BE2C (cell line): ENCODE measurements around the gene DTX3L.

Source experiments
- DNase-seq: peaks from one replicate; pipeline ENCODE4 v3.0.0-alpha.2; 2020
- H3K27me3 ChIP-seq: fragments of 250-450 bp; sonication (Bioruptor Pico); 2 replicates; pipeline ENCODE4 v1.5.1; 2020; ENCODE audit warnings: mild to moderate bottlenecking
- H3K36me3 ChIP-seq: fragments of 250-450 bp; sonication (Bioruptor Pico); 2 replicates; pipeline ENCODE4 v1.5.1; 2020; ENCODE audit warnings: mild to moderate bottlenecking
- H3K4me1 ChIP-seq: fragments of 250-450 bp; sonication (Bioruptor Pico); 2 replicates; pipeline ENCODE4 v1.5.1; 2020
- H3K4me3 ChIP-seq: 2 replicates; pipeline ENCODE4 v1.5.1; 2011; ENCODE audit warnings: low read depth, low read length
- H3K9me3 ChIP-seq: fragments of 250-450 bp; sonication (Bioruptor Pico); 2 replicates; pipeline ENCODE4 v1.5.1; 2020
- TF ChIP-seq, protein P1 (sequence below): IDR thresholded peaks from 2 replicates; pipeline ENCODE4 v1.5.1; 2012; ENCODE audit warnings: mild to moderate bottlenecking, low read depth, low read length

Gene DTX3L

GRCh38 chr3:122555275-122556071 lies 8.7 kb upstream of the DTX3L start:
- H3K4me1 ChIP-seq: no peaks in the 10 kb centered on the region
- TF ChIP-seq, protein P1, sequence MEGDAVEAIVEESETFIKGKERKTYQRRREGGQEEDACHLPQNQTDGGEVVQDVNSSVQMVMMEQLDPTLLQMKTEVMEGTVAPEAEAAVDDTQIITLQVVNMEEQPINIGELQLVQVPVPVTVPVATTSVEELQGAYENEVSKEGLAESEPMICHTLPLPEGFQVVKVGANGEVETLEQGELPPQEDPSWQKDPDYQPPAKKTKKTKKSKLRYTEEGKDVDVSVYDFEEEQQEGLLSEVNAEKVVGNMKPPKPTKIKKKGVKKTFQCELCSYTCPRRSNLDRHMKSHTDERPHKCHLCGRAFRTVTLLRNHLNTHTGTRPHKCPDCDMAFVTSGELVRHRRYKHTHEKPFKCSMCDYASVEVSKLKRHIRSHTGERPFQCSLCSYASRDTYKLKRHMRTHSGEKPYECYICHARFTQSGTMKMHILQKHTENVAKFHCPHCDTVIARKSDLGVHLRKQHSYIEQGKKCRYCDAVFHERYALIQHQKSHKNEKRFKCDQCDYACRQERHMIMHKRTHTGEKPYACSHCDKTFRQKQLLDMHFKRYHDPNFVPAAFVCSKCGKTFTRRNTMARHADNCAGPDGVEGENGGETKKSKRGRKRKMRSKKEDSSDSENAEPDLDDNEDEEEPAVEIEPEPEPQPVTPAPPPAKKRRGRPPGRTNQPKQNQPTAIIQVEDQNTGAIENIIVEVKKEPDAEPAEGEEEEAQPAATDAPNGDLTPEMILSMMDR: no peak
- DNase-seq: no peak
- no peak overlapping the region for H3K4me3 ChIP-seq
- no peaks in the 10 kb centered on the region for H3K27me3 ChIP-seq
- H3K36me3 ChIP-seq: no peaks in the 10 kb centered on the region
- H3K9me3 ChIP-seq: no peaks in the 10 kb centered on the region

DNA sequence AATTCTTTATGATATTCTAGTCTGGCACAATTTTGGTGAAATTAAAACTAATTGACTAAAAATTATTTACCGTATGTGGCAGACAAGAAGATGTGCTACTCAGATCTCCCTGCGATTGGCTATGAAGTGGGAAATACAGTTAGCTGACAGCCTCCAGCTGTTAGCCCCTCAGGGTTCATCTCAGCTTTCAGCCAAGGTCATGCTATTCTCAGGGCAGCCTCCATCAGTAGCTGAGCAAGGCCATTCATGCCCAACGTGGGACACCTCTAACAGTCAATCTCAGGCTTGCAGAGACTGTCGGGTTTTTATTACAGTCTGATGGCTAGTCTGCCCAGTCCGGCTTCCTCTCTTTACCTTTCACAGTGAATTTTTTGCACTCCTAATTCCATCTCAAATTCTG lies 6.8 kb upstream of the DTX3L start:
- no peak overlapping the region for H3K4me3 ChIP-seq
- no peak for DNase-seq
- no peaks in the 10 kb centered on the region for H3K36me3 ChIP-seq
- no peaks in the 10 kb centered on the region for H3K4me1 ChIP-seq
- TF ChIP-seq, protein P1: no peak
- no peaks in the 10 kb centered on the region for H3K27me3 ChIP-seq
- no peaks in the 10 kb centered on the region for H3K9me3 ChIP-seq

GRCh38 chr3:122558605-122559004 lies 5.5 kb upstream of the DTX3L start:
- H3K9me3 ChIP-seq: no peaks in the 10 kb centered on the region
- TF ChIP-seq, protein P1: no peak
- DNase-seq: no peak
- H3K36me3 ChIP-seq: no peaks in the 10 kb centered on the region
- no peaks in the 10 kb centered on the region for H3K4me1 ChIP-seq
- H3K4me3 ChIP-seq: no peak overlapping the region
- no peaks in the 10 kb centered on the region for H3K27me3 ChIP-seq

- TF ChIP-seq, protein P1: no peak
- no peaks in the 10 kb centered on the region for H3K9me3 ChIP-seq
- H3K36me3 ChIP-seq: no peaks in the 10 kb centered on the region
- no peak for DNase-seq
- H3K4me1 ChIP-seq: no peaks in the 10 kb centered on the region
- no peaks in the 10 kb centered on the region for H3K27me3 ChIP-seq
- H3K4me3 ChIP-seq: no peak overlapping the region
Measured at GRCh38 chr3:122559906-122560305, 4.2 kb upstream of the DTX3L start.

DNA sequence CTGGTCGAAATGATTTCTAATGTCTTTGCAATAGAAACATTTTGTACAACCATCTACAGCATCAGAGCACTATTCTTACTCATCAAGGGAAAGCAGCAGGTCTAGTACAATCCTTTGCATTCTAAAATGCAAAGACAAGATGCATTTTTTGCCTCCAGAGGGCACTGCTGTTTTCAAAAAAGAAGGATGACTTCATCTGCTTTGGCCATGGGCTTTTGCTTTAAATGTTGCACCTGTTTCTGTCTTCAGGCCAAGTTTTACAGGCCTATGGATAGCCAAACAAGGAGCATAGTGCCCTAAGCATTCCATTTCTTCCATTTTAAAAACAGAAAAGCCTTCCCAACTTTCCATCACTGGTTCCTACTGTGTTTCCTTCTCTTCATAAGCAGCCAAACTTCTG lies 3.5 kb upstream of the DTX3L start:
- H3K27me3 ChIP-seq: no peaks in the 10 kb centered on the region
- H3K4me3 ChIP-seq: no peak overlapping the region
- H3K4me1 ChIP-seq: no peaks in the 10 kb centered on the region
- no peaks in the 10 kb centered on the region for H3K36me3 ChIP-seq
- TF ChIP-seq, protein P1: peak; percentile 71
- peak; percentile 41 for DNase-seq
- no peaks in the 10 kb centered on the region for H3K9me3 ChIP-seq

- TF ChIP-seq, protein P1: no peak
- no peaks in the 10 kb centered on the region for H3K27me3 ChIP-seq
- DNase-seq: no peak
- no peaks in the 10 kb centered on the region for H3K36me3 ChIP-seq
- H3K4me3 ChIP-seq: peak overlapping the region; percentile 78; the same call in 1 of the 2 replicates
- H3K4me1 ChIP-seq: no peaks in the 10 kb centered on the region
- H3K9me3 ChIP-seq: no peaks in the 10 kb centered on the region
Measured at GRCh38 chr3:122562923-122563716, 1.0 kb upstream of the DTX3L start.
